Measurements from ENCODE around the gene INAFM1.
"Not testable (repeated sequence)": the region's sequence is repeated elsewhere in the genome, so short reads cannot be mapped to it uniquely, and the experiment has no call there.

Gene INAFM1

DNA sequence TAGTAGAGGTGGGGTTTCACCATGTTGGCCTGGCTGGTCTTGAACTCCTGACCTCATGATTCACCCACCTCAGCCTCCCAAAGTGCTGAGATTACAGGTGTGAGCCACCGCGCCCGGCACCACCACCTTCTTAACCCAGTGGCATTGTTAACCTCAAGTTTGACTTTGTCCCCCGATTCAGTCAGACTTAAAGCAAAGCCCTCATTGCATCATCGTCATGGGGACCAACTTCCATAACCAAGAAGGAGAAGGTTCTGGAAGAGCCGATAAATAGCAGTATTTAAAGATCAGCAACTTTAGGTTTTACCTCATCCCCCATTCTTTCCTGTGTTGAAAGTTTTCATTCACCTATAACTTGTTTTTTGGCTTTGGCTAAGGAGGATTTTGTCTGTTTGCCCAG is 6.7 kb upstream of the INAFM1 start:
- DNase-seq (ENCODE audit: low spot score), result no peak

DNA sequence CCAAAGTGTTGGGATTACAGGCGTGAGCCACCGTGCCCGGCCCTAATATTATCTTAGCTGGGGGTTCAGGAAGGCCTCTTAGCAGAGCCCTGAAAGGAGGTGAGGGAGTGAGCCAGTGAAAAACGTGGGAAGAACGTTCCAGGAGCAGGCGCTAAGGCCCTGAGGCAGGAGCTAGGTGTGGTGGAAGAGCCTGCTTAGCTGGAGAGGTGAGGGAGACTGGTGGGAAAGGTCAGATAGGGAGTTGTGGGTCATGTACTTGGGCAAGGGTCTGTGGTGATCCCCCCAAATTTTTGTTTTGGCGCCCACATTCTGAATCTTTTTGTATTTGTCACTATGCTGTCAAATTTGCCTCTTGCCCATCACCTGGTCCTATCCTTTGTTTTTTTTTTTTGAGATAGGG is 5.1 kb upstream of the INAFM1 start:
- DNase-seq (ENCODE audit: low spot score), result no peak

DNA sequence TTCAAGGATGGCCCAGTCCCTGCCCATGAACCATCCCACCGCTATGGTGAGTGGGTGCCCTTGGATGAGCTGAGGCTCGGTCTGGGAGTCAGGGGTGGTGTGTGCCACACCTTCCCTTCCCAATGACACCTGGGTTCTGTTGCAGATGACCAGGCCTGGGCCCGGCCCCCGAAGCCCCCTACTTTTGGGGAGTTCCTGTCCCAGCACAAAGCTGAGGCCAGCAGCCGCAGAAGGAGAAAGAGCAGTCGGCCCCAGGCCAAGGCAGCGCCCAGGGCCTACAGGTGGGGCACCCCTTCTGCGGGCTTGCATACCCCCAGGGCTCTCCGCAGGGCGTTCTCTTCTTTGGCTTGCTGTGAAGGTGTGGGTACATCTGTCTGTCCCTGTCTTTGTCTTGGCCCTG is 4.3 kb upstream of the INAFM1 start:
- no peak for DNase-seq (ENCODE audit: low spot score)

DNA sequence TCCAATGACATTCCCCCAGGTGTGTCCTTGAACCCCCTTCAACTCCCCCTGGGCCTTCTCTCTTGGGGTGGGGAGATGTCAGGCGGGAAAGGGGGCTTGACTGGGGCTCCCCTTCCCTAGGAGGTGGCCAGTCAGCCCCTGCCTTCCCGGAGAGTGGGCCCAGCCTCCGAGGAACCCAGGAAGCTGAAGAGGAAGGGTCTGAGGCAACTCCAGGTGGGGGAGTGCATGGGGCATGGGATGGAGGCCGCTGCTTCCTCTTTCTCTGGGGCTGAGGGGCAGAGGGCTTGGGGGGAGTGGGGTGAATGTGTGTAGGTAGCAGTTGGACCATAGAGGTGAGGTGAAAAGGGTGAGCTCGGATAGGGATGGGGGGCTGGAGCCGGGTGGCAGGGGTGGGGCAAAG is 2.7 kb upstream of the INAFM1 start:
- DNase-seq (ENCODE audit: low spot score), result no peak

DNA sequence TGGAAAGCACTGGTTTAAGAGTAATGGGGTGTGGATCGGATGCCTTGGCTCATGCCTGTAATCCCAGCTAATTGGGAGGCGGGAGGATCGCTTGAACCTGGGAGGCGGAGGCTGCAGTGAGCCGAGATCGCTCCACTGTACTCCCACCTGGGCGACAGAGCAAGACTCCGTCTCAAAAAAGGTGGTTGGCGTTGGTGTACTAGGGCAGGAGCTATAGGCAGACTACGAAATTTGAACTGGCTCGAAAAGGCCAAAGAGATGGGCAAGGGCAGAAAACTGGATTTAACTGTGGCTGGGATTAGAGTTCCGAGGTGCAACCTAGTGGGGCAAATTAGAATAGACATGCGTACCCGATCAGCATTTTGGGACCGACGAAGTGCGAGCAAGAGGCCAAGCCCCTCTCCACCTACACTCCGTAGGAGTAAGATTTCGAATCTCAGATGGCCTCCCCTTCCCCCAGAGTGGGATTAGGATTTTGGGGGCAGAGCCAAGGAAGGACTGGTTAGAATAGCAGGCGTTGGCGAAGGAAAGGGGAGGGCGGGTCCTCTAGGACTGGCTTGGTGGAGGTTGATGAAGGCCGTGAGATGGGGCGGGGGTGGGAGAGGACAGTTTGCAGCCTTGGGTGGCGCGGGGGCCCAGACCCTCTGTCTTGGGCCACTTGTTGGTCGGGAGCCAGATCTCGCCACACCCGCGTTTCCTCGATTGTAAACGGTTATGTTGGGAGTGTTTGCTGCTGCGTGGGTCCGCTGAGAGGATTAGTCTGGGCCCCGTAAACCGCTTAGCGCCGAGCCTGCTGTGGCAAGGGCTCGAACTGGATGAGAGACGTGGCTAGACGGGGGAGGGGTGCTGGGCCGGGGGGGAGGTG is 2.0 kb upstream of the INAFM1 start:
- no peak for DNase-seq (ENCODE audit: low spot score)

DNA sequence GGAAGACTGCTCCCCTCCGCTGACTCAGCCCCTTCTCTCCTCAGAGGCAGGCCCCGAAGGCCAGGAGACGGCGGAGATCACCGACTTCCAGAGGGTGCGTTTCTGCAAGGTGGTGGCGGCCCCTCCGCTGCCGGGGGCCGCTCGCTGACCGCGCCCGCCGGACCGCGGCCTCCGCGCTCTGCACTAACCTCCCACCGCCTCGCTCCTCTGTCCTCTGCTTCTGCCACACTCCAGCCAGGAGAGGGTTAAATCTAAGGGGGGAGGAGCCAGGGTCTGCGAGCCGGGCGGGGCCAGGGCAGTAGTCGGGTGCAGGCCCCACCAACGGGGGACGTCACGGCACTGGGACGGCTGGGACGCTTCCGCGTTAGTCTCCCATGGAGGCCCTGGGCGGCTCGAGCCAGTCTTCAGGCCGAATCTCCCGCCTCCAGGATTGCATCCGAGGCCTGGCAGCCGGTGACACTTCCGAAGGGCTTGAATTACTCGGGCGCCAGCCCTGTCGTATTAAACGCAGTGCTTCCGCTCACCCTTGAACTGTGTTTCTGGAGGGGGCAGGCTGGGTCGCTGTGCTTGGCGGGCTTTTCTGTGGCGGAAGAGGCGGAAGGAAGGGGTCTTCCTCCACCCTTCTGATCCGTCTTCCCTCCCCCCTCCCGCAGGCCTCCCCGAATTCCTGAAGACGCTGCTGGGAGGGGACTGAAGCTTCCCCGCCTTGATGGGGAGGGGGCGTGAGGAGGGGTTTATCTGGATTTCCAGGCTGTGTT is 1.2 kb upstream of the INAFM1 start:
- peak; percentile 80 for DNase-seq (ENCODE audit: low spot score)

DNA sequence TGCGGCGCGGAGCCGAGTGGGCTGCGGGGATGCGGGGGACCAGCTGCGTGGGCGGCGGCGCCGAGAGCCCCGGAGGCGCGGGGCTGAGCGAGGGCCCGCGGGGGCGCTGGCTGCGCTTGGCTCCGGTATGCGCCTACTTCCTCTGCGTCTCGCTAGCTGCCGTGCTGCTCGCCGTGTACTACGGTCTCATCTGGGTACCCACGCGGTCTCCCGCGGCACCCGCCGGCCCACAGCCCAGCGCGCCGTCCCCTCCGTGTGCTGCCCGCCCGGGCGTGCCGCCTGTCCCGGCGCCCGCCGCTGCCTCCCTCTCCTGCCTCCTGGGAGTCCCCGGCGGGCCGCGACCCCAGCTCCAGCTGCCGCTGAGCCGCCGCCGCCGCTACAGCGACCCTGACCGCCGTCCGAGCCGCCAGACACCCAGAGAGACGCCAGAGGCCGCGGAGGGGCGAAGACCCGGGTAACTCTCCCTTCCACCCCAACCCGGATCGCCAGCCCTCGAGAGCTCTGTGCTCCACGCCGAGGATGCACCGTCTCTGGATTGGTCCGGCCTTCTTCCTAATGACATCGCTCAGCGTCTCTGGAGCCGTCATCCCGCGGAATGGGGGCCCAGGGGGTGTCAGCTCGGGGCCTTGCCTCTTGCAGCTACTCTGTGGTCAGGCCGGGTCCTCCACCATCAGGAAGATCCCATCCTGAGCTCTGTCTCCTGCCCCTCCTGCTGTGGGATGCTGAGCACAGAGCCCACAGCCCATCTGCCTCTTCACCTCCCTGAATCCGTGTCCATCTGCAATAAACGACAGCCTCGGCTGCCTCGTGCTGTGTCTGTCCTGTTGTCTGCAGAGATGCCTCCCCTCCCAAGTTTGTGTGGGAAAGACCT is 441 bp downstream of the INAFM1 start:
- DNase-seq (ENCODE audit: low spot score), result no peak

DNA sequence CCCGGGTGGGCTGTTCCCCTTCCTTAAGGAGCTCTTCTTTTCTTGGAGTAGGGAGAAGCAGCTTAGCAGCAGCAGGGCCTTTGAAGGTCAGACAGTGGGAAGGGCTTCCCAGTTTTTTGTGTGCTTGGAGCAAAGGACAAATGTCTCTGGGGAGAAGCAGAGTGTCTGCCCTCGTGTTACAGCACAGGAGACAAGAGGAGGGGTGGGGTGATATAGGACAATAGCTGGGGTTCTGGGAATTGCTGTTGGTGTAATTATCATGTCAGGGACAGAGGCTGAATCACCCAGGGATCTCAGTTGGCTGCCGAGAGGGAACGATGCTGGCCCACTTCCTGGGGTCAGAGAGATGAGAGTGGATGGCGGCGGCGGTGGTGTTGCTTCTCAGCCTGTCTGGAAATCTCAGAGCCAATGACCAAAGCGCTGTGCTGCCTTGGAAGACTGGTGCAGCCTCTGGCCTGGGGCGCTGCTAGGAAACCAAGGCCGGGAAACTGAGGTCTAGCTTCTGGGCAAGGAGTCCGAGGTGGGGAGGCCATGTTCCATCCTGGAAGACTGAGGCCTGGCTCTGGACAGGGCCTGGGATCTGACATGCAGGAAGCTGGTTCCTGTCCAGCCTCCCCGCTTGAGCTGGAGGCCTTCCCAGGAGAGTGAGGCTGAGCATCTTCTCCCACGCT is 1.2 kb downstream of the INAFM1 start:
- DNase-seq (ENCODE audit: low spot score), result no peak

DNA sequence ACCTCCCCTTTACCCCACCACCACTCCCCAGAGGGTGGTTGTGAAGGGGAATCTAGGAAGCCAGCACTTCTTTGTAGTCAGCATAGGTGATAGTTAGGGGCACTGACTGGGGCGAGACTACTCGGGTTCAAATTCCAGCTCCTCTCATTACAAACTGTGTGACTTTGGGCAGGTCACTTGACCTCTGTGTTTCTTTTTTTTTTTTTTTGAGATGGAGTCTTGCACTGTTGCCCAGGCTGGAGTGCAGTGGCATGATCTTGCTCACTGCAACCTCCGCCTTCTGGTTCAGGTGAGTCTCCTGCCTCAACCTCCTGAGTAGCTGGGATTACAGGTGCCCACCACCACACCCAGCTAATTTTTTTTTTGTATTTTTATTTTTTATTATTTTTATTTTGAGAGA is 1.8 kb downstream of the INAFM1 start:
- DNase-seq (ENCODE audit: low spot score), result not testable (repeated sequence)

DNA sequence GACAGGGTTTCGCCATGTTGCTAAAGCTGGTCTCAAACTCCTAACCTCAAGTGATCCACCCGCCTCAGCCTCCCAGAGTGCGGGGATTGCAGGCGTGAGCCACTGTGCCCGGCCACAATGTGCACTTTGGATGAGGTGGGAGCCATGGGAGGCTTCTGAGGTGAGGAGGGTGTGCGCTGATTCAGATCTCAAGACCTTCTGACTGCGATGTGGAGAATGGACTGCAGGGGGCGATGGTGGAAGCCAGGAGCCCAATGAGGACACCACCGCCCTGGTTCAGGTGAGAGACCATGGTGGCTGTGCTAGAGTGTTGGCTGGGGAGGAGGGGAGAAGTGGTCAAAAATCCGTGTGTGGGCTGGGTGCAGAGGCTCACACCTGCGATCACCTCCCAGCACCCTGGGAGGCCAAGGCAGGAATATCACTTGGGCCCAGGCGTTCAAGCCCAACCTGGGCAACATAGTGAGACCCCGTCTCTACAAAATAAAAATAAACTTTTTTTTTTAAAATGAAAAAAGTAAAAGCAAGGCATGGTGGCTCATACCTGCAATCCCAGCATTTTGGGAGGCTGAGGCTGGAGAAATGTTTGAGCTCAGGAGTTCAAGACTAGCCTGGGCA is 5.6 kb downstream of the INAFM1 start:
- DNase-seq (ENCODE audit: low spot score), result peak; percentile 59

DNA sequence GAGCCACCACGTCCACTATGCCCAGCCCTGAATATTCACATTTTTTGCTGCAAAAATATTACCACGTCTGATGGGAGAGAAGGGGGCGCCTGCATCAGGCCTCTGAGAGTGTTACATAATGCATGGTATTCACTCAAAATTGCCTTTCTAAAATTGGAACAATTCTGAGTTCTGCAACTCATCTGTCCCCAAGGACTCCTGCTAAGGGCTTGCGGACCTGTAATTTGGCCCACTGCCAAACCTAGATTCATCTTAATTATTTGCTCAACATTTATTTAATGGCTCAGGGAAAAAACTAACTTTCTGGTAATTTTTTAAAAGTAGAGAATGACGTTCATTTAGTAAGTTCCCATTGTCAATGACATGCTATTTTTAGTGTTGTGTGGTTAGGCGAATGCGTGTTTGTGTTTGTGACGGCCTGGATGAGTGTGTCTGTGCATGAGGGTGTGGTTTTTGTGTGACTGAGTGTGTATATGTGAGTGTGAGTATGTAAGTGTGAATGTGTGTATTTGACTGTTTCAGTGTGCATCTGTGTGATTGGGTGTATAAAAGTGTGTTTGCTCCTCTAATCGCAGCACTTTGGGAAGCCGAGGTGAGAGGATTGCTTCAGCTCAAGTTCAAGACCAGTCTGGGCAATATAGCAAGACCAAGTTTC is 8.8 kb downstream of the INAFM1 start:
- DNase-seq (ENCODE audit: low spot score), result no peak

DNA sequence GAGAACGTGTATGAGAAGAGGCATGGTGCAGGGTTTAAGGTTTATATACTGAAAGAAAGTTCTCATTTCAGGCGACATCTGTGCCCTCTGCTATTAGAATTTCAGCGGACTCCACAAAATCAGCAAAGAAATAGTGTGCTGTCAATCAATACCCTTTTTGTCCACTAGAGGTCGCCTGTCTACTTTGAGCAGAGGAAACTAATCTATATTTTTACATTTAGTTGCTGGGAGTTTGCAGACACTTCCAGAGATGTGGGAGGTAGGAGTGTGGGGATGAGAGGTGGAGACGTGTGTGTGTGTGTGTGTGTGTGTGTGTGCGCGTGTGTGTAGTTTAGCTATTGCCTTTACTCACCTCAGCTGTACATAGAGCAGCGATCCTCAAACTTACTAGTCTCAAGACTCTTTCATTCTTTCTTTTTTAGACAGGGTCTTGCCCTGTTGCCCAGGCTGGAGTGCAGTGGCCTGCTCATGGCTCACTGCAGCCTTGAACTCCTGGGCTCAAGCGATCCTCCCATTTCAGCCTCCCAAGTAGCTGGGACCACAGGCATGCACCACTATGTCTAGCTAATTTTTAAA is 9.7 kb downstream of the INAFM1 start:
- DNase-seq (ENCODE audit: low spot score), result peak; percentile 80

DNA sequence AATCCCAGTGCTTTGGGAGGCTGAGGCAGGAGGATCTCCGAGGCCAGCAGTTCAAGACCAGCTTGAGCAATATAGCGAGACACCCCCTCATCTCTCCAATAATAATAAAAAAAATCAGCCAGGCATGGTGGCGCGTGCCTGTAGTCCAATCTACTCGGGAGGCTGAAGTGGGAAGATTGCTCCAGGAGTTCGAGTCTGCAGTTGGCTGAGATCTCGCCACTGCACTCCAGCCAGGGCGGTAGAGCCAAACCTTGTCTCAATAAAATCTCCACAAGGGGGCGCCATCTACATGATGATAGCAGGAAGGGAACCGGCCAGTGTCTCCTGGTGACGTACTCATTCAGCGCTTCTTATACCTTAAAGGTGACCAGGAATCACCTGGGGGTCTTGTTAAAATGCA is 21.4 kb downstream of the INAFM1 start:
- DNase-seq (ENCODE audit: low spot score), result peak; percentile 93

DNA sequence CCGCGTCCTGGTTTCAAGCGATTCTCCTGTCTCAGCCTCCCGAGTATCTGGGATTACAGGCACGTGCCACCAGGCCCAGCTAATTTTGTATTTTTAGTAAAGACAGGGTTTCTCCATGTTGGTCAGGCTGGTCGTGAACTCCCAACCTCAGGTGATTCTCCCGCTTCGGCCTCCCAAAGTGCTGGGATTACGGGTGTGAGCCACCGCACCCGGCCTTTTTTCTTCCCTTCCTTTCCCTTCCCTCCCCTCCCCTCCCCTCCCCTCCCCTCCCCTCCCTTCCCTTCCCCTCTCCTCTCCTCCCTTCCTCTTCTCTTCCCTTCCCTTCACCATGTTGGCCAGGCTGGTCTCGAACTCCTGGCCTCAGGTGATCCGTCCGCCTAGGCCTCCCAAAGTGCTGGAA is 26.2 kb downstream of the INAFM1 start:
- DNase-seq (ENCODE audit: low spot score), result not testable (repeated sequence)

DNA sequence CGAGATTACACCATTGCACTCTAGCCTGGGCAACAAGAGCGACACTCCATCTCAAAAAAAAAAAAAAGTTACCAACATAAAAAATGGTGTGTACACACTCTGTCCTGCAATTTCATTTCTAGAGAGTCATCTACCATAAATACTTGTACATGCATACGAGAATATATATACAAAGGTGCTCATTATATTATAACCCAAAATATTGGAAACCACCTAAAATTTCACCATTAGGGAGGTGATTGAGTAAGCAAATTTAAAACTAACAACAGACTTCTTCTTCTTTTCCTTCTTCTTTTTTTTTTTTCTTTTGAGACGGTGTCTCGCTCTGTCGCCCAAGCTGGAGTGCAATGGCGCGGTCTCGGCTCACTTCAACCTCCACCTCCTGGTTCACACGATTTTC is 27.6 kb downstream of the INAFM1 start:
- no peak for DNase-seq (ENCODE audit: low spot score)

DNA sequence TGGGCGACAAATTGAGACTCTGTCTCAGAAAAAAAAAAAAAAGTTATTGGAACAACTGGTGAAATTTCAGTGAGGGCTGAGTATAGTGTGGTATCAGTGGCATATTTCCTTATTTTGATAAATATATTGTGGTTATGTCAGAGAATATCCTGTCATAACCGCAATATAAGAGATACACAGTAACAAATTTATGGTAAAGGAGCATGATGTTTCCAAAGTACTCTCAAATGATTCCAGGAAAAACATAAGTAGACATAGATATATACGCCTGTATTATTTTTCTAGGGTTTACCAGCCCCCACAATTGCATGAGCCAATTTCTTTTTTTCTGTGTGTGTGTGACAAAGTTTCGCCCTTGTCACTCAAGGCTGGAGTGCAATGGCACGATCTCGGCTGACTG is 29.3 kb downstream of the INAFM1 start:
- no peak for DNase-seq (ENCODE audit: low spot score)

DNA sequence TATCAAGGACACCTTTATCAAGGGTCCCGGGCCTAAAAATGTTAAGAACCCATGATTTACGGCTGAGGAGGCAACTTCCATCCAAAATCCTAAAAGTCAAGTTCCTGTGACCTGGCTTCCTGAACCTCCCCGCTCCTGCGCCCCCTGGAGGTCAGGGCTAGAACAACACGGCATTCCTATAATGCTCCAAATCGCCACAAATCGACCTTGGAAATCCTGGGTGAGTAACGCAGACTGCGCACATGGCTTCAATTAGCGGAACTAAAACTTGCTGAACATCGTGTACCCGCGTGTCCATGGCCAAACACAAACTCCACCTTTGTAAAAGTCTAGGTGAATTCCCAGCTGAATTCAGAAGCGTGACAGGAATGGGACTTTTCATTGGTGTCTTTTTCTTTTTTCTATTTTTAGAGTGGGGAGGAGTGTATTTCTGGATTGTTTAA is 30.6 kb downstream of the INAFM1 start:
- peak; percentile 78 for DNase-seq (ENCODE audit: low spot score)

DNA sequence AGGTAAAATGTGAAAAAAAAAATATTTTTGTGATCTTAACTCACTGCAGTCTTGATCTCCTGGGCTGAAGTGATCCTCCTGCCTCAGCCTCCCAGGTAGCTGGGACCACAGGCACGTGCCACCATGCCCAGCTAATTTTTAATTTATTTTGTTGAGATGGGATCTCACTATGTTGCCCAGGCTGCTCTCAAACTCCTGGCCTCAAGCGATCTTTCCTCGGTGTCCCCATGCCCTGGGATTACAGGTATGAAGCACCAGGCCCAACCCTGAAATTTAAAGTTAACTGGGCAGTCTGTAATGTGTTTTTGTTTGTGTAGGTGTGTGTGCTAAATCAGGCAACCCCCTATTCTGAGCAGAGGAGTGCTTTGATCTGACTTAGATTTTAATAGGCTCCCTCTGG is 31.6 kb downstream of the INAFM1 start:
- DNase-seq (ENCODE audit: low spot score), result no peak

DNA sequence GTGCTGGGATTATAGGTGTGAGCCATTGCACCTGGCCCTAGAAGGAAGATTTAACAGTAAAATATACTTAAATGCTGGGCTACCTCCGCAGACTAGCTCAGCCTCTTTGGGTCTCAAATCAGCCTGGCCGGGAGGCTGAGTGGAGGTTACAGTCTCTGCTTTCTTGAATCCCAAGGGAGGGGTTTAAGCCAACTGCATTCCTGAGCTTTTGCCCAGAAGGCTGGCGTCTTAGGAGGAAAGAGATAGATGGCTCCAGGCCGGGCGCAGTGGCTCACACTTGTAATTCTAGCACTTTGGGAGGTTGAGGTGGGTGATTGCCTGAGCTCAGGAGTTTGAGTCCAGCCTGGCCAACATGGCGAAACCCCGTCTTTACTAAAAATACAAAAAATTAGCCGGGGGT is 34.4 kb downstream of the INAFM1 start:
- no peak for DNase-seq (ENCODE audit: low spot score)

DNA sequence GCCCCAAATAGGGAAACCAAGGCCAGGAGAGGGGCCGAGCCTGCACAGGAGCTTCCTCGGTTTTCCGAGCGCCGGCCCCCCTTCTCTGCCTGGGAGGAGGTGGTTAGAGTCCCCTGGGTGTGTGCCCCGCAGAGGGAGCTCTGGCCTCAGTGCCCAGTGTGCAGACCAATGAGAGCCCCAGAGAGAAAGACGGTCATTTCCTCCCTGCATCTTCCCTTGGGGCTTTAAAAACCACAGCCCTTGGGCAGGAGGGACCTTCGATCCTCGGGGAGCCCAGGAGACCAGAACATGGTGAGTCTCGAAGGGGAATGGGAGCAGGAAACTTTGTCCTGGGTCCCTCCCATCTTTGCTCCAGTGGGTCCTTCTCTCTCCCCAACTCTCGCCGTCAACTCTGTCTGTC is 34.9 kb downstream of the INAFM1 start, which contains the start of gene C5AR1:
TSS of gene C5AR1 (plus strand) at position 254 of the 400 bp plus-strand sequence. CDS start at position 289, 35 bp downstream.
- DNase-seq (ENCODE audit: low spot score), result no peak
